Astrocyte of the hippocampus (primary cell): ENCODE data around the gene RARS2.
A peak's percentile ranks its signal among the peaks of the same experiment; 100 is the strongest.
"Not testable (repeated sequence)": the region's sequence is repeated elsewhere in the genome, so short reads cannot be mapped to it uniquely, and the experiment has no call there.

Source experiments
- DNase-seq: peaks from one replicate; pipeline ENCODE4 v3.0.0; 2011; ENCODE audit warnings: low read depth, low spot score

RARS2 gene

GRCh38 chr6:87501809-87502572 is 87.8 kb downstream of the RARS2 start:
- no peak for DNase-seq

- DNase-seq: no peak
Measured at GRCh38 chr6:87498048-87498447, 91.7 kb downstream of the RARS2 start.

- DNase-seq: no peak
Measured at GRCh38 chr6:87494761-87495422, 94.9 kb downstream of the RARS2 start.

GRCh38 chr6:87489326-87489725 is 100.5 kb downstream of the RARS2 start:
- DNase-seq: not testable (repeated sequence)

- DNase-seq: peak; percentile 70
Measured at GRCh38 chr6:87487555-87487954, 102.2 kb downstream of the RARS2 start.

GRCh38 chr6:87484491-87484890 is 105.3 kb downstream of the RARS2 start:
- DNase-seq: no peak

GRCh38 chr6:87483929-87484328 is 105.9 kb downstream of the RARS2 start:
- DNase-seq: peak; percentile 62

- no peak for DNase-seq
Measured at GRCh38 chr6:87482366-87482765, 107.4 kb downstream of the RARS2 start.

GRCh38 chr6:87481931-87482330 is 107.9 kb downstream of the RARS2 start:
- no peak for DNase-seq

- DNase-seq: peak; percentile 54
Measured at GRCh38 chr6:87473419-87473903, 116.3 kb downstream of the RARS2 start.

GRCh38 chr6:87472525-87473418 is 117.0 kb downstream of the RARS2 start, which contains the start of gene SLC35A1:
SLC35A1 (plus strand) TSS chr6:87472974; CDS start chr6:87473004, 30 bp downstream.
- peak; percentile 93 for DNase-seq

GRCh38 chr6:87465051-87465450 is 124.7 kb downstream of the RARS2 start:
- no peak for DNase-seq
